HCEC 1CT (cell line): Measurements from ENCODE around the gene CUL1.
"Not testable (repeated sequence)": the region's sequence is repeated elsewhere in the genome, so short reads cannot be mapped to it uniquely, and the experiment has no call there.

Source experiments
- DNase-seq: peaks from one replicate; pipeline ENCODE4 v3.0.0-alpha.2; 2017

The CUL1 gene

DNA sequence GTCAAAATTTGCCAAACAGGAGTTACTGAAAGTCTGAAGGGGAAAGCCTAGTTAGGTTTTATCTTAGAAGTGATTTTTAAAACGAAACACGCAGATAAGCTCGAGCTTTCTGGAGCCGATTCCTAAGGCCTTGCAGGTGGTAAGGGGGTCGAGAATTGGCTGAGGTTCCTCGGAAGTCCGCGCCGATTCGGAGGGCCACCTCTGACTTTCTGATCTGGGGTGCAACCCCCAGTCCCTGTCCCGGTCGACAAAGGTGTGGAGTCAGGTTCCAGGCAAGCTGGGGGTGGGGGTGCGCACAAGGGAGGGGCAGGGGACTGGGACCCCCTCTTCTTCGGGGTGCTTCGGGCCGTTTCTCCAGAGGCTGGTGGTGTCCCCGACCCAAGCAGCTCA lies 701 bp upstream of the CUL1 start:
- no peak for DNase-seq

DNA sequence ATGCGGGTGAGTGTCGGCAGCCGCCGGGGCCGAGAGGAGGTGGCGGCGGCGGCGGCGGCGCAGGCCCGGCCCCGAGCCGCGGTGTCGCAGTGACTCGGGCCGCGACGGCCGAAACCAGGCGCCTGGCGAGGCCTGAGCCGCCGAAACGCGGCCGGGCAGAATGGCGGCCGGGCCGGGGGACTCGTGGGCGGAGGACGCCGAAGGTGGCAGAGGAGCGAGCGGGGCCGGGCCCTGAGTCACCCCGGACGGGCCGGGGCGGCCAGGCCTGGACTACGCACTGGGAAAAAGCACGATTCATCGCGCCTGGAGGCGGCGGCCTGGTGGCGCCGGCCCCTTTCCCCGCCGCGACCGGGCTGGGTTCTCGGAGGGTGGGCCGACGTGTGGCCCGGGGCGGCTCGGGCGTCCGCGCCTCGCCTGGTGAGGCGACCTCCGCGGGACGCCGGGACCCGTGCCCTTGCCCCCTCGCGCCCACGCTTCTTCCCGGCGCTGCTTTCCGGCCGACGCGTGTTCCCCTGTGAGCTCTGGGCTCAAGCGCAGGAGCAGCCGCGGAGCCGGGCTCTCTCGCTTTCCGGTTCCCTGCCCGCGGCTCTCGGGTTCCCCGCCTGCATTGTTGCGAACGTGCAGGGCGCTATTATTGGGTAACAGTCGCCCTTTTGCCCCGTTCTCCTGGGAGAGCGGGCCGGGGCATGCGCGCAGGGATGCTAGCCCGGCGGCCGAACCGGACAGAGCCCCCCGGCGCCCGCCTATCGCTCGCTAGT lies 500 bp downstream of the CUL1 start:
- peak; percentile 63 for DNase-seq

DNA sequence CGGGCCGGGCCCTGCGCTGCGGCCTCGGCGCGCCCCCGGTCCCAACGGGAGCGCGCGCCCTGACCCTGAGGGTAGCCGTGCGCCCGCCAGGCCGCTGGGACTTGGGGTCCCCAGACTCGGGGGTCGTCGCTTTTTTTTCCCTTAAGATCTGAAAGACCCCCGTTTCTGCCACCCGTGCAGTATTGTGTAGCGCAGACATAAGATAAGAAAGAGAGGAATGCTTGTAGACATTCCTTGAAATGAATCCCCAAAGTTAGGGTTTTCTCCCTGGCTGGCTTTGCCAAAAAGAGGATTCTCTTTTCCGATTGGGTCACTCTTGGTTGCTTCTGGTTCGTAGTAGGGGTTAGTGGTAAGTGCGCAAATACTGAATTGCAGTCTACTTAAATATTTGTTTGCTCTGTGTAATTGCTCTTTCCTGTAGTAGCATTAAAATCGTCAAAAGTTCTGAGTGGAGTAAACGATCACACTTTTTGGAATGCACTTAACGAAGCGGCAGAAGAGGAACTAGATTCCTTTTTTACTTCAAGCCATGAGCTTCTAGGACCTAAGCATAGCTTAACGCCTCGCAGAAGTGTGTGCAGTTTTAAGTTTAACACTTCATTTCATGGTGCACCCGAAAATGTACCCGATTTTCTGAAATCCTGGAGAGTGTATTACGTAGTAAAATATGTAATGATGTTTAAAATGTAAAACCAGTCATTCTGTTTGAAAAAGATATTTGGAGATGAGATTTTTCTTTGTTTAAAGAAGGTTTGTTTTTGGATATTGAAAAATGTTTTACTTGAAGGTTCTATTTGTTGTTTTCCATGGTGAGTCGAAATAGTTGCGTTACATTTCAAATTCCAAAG lies 1.3 kb downstream of the CUL1 start:
- peak; percentile 55 for DNase-seq

DNA sequence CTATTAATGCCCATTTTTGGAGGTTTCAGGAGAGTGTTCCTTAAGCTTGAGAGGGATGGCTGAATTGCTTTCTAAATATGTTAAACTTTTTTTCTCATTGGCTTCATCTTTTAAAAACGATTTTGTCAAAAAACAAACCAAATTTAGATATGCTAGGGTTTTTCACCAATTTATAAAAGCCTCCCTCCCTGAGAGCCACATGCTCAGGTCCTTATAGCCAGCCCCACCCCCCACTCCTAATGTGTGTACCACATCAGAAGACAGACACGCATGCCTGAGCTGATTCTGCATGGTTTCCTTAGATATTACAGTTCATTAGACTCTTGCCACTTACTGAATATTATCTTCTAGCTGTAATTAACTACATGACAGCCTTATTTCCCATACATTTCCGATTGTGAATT lies 2.0 kb downstream of the CUL1 start:
- DNase-seq, result peak; percentile 24

DNA sequence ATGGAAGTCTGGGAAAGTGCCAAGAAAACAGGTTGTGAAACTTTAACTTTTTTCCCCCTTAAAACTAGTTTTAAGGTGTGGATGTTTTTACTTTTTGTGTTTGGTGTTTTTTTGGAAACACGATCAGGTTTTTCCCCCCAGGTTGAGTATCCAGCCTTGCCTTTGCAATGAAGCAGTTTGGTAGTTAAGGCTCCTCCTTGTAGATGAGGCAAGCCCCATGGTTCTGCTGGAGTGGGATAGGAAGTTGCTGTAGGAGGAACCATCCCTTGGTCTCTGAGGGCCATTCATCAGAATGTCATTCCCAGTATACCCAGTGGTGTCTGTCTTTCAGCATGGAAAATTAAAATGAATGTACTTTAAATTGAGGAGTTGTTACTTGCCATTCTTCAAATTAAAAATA lies 2.7 kb downstream of the CUL1 start:
- DNase-seq, result peak; percentile 46

DNA sequence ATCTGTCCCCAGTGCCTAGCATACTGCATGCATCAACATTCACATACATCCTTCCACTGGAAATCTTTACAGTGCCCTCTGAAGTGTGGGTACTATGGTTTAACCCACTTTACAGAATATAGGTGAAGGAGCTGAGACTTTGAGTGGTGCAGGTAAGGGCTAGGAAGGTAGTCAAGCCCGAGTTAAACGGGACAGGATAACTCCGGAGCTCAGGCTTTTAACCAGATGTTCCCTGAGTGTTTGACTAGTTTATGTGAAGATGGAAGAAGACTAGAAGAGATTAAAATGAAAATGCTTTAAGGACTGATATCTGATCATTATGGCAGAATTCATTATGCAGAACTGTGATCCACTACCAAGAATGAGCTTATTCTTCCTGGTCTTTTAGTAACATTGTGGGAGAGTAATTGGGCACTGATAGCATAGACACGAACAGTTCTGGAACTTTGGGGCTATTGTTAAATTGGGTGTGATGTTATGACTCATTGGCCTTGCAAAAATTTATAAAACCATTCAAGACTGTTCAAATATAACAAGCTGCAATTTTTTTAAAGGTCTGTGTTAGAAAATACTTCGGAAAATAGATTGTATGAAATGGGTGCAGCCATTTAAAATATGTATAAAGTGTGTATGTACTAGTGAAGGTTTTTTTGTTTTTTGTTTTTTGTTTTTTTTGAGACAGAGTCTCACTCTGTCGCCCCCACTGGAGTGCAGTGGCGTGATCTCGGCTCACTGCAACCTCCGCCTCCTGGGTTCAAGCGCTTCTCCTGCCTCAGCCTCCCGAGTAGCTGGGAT lies 4.4 kb downstream of the CUL1 start:
- DNase-seq, result no peak

DNA sequence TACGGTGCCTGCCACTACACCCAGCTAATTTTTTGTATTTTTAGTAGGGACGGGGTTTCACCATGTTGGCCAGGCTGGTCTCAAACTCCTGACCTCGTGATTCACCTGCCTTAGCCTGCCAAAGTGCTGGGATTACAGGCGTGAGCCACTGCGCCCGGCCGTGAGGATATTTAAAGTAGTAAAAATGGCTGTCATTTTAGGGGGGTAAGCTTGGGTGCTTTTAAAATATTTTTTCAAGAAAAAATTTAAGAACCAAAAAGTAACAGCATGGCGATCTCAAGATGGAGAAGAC lies 4.9 kb downstream of the CUL1 start:
- DNase-seq, result not testable (repeated sequence)

DNA sequence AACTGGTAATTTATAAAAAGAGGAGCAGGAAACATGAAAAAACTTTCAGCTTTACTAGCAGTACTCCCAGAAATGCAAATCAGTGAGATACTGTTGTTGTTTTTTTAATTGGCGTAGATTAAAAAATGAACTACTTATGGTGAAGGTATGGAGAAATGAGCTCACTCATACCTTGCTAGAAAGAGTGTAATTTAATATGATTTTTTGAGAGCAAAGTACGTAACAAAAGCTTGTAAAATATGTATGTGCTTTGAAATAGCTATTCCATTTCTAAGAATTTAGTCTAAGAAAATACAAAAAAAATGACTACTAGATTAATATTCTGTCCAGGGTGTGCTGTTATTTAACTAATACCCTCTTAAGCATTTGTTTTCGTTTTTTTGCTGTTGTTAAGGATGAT lies 5.5 kb downstream of the CUL1 start:
- DNase-seq, result no peak

DNA sequence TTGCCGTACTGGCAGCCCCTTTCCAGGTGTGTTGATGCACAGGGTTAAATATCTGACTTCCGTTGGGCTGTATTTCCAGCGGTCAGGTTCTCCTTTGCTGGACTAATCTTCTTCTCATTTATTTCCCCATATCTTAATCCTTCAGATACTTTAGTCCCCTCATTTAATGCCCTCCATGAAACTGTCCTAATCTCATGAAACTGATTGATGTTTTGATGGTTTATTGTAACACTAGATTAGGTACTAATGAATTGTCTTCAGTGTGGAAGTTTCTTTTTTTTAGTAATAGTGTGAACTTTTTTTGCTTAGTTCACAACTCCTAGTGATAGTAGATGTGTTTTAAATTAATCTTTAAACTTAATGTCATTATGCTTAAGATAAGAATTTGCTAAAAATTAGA lies 6.3 kb downstream of the CUL1 start:
- DNase-seq, result no peak

DNA sequence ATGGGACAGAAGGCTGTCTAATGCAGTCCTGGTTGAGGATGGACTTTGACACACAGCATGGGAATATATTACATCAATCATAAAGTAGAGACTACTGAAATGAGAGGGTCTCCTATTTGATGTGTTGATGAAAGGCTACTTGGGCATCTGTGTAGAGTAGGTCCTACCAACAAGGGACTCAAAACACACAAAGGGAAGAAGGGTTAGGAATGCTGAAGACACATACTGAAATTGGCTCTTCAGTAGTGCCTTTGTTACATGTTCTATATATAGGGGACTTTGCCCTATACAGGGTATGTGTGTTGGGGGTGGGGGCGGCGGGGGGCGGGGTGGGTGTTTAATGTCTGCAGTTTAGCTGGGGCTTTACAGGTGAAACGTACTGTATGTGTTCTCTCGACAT lies 7.7 kb downstream of the CUL1 start:
- no peak for DNase-seq

DNA sequence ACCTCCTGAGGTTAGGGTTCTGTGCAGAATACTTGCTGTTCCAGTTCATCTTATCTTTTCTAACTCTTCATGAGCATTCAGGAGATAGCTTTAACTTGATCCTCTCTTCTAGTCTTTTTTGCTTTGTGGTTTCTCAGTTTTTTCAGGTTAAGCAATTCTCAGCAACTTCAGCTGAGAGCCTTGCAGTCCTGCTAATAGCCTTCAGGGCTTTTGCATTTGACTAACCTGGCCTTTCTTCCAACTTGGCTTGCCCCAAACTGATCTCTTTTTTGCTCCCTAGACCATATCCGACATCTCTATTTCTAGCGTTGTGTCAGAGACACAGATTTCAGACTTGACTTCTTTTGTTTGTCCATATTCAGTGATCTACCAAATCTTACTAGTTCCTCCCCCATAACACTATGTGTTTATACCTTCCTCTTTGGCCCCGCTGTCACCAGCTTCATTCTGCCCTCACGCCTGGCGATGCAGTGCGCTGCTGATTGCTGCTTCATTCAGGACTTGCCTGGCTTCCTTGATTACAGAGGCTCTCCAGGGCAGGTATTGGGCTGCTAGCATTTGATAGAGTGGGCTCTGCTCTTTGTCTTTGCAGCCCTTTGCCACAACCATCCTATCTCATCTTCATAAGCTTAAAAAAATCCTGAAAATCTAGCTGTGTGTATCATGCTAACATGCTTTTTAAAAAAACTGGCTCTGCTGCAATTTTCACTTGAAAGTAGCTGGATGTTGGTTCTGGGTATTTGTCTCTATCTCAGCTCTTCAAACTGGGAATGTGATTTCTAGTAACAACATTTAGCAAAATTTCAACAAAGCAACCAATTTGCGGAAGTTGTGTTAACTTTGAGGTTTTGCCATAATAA lies 9.6 kb downstream of the CUL1 start:
- no peak for DNase-seq

DNA sequence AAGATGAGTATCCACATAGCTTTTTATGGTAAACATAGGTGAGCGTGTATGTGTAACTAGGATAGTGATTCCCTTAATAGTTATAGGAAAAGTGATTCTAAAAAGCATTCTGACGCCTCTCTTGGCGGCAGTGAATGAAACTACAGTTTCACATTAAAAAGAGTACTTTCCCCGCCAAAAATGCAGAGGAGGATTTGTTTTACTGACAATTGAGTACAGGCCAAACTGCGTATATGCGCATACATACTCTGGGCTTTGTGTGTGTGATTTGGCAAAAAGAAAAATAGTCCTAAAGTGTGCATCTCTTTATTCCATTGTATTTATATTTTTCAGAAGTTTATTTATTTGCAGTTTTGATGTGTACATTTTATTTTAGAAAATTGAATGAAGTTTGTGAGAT lies 10.3 kb downstream of the CUL1 start:
- DNase-seq, result no peak

DNA sequence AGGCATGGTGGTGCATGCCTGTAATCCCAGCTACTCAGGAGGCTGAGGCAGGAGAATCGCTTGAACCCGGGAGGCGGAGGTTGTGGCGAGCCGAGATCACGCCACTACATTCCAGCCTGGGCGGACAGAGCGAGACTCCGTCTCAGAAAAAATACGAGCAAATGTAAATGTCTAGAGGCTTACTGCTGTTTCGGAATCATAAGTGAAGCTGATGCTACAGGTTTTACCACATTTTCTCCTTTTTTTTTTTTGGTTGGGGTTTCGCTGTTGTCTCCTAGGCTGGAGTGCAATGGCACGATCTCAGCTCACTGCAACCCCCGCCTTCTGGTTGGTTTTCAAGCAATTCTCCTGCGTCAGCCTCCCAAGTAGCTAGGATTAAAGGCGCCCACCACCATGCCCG lies 11.7 kb downstream of the CUL1 start:
- DNase-seq, result not testable (repeated sequence)

DNA sequence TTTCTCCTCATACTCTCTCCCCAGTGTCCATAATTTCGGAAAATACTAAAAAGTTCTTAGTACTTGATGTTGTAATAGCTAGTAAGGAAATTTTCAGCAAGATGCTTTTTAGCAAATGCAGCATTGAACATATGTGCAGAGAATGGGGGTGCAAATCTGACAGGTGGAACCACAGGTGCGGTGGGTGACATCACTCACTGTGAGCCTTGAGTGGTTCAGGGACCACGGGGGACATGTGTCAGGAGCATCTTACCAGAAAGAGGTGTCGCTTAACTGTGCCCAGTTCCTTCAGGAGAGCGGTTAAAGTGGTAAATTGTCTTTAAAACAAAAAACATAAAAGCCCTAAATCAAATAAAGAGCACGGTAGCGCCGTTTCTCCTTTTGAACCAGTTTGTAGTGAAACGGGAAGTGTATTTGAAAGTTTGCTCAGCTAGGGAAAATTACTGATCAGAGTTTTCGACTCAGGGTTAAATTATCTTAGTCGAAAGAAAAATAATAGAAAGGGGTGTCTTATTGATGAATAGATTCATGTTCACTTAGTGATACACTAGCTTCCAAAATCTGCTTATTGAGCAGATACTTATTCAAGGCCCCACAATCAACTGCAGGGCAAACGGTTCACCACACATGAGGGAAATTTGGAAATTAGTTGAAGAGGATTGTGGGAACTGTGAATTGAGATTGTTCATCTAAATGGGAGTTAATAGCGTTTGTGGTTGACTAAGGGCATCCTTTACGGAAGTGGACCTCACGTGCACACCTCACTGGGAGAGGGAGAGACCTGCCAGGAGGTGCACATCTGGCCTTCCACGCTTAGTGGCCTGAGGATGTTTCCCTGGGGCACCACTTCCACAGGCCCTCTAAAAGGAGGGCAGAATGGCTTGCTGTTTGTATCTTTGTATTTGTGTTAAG lies 12.7 kb downstream of the CUL1 start:
- DNase-seq, result no peak

DNA sequence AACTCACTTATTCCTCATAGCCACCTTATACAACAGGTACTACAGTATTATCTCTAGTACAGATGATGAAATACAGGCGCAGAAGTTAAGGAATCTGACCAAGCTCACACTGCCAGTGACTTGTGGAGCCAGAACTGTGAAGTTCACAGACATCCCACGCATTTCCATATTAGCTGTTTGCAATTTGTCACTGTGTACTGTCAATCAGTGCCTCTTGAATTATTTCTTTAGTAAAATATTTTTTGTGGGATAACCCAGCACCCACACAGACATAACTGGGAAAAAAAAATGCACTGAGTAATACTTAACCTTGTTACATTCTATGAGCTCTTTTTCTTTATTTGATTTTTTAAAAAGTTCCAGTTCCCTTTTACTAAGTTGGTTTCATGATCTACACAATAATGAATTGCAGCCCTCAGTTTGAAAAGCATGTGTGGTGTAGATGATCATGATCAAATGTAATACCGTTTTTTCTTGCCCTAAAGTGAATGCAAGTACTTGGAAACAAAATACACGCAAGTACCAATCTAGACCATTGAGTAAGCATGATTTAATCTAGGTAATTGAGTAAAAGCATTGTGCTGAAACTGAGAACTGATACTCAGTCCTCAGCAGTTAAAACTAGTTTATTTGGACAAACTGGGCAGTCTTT lies 14.1 kb downstream of the CUL1 start:
- no peak for DNase-seq

DNA sequence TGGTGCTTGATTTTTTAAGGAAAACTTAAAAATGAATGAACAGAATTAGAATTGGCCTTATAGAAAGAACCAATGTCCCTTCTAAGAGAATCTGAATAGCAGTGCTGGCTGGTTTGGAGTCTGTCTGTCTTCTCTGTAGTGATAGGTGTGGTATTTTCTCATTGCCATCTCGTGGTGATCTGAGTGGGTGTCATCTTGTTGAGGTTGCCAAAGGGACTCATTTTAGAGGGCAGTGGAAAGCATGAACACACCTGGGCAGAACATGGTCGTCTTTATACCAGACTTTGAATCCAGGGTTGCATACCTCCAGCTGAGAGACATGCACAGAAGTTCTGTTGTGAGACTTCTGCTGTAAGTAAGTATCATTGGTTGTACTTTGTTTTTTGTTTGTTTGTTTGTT lies 15.8 kb downstream of the CUL1 start:
- no peak for DNase-seq

DNA sequence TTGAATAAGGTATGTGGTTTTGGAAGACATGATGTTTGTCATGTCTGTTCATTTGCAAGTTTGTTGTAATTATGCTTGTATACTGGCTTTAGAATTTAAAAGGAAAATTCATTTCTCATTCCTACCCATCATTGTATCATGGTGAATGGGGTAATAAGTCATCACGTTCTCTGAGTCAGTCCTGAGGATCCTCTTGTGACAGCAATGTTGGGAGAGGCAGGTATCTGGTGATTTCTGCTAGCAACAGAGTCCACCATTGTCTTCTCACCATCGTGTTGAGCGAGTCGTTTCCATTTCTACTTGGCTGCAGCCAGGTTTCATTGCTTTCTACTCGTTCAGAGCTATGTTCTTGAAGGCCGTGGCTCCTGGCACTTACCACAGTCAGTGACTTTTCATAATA lies 16.3 kb downstream of the CUL1 start:
- no peak for DNase-seq

DNA sequence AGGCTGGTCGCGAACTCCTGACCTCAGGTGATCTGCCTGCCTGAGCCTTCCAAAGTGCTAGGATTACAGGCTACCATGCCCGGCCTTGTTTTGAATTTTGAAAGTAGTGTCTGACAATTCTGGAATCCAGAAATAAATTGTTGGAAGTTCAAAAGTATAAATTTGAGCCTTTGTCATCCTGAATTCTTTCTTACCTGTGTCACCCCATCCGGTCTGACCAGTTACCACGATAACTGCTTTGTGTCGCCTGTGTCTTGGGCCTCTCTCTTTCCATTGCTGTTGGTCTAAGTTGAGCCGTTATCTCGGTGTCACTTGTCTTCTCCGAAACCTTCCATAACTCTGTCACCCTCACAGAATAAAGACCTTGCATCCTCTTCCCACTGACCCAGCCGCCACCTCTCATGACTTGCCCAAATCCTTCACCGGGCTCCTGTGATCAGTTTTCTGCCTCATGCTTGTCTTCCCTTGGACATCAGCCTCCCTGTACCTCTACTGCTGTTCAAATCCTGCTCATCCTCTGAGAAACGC lies 18.6 kb downstream of the CUL1 start:
- DNase-seq, result no peak

DNA sequence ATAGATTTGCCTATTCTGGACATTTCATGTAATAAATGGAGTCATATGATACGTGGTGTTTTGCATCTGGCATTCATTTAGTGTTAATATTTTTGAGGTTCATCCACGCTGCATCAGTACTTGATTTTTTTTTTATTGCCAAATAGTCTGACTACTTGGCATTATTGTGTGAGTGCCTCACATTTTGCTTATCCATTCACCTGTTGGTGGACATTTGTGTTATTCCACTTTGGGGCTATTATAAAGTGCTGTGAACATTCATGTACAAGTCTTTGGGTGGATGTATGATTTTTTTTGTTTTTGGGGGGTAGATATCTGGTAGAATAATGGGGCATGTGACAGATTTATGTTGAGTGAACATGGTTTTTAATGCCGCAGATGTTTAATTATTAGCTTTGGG lies 19.7 kb downstream of the CUL1 start:
- no peak for DNase-seq

DNA sequence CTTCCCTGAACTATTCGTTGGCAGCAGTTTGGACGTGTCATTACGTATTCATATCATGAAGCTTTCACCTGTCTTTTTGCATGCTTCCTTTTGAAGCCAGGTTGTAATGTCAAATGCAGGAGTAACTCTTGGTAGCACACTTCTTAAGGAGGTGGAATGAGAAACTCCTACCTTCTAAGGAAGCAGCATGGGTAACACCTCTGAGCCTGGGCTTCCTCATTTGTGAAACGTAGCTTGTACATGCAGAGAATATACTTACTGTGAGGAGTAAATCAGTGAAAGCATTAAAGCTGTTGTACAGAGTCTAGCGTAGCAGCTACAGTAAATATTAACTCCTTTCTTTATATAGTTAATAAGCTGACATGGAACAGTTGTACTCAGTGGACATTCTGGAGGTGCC lies 21.1 kb downstream of the CUL1 start:
- DNase-seq, result no peak

DNA sequence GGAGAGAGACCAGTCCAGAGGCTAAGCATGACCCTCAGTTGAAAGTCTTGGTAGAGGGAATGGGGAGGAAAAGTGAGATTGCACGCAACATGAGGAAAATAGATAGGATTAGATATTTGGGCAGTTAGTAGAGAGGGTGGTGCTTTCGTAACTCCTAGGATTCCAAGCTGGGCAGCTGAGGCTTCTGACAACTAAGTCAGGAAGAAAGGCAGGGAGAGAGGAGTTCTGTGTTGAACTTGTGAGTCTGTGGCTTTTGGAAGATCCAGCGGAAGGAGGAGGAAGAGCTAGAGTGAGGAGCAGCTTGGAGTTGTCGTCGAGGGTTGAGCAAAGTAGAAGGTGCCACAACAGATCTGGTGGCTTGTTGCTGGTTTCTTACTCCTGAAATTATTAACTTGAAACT lies 21.8 kb downstream of the CUL1 start:
- DNase-seq, result no peak
